Activated CD8-positive, alpha-beta memory T cell treated with anti-CD3 and anti-CD28 coated beads for 4 hours (primary cell): Measurements from ENCODE around the gene SLC20A1.
"Not testable (repeated sequence)": the region's sequence is repeated elsewhere in the genome, so short reads cannot be mapped to it uniquely, and the experiment has no call there.

Source experiments
- DNase-seq, 2 donors: peaks; one replicate each; pipeline ENCODE4 v3.0.0-alpha.2; 2020; ENCODE audit warnings: low read depth in 2 of 2

The SLC20A1 gene

DNA sequence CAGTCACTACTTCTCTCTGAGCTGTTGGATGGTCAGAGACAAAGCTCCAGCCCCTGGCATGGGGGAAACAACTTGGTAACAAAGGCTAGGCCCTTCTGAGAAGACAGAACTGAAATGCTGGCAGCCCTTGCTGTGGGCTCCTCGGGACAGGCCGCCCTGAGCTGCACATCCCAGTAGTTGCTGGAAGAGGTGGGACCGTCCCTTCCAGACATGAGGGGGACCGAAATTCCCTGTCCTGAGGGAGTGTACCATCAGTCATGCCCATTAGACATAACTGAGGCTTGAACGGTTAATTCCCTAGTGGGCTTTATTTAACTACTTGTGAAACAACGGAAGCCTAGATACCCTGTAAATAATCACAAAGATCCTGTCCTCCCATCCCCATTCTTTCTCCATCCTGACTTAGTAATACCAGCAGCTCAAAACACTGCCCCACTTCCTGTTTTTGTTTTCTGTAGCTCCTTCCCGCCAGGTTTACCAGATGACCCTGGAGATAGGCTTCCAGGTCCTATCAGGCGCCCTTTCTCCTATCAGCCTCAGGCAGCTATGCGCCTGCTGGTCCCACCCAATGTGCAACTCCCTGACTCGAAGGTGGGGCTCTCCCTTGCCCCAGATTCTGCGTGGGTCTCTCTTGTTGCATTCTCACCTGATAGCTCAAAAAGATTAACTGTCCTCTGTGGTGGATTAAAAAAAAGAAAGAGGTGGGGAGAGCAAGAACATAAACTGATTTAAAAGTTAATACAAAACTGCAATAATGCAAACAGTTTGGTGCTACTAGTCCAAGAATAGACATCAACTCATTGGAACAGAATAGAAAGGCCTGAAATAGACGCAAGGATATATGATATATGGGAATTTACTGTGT, 38.0 kb downstream of the SLC20A1 start:
- DNase-seq, result no peak

DNA sequence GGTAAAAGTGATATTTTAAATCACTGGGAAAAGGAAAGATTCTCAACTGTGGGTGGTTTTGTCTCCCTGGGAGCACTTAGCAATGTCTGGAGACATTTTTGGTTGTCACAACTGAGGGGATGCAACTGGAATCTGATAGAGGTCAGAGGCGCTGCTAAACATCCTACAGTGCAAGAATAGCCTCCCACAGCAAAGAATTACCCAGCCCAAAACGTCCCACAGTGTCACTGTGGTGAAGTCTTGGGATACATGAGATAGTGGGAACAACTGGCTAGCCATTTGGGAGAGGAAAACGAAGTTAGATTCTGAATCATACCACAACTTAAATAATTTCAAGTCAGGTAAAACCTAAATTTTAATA, 38.7 kb downstream of the SLC20A1 start:
- DNase-seq, result no peak

DNA sequence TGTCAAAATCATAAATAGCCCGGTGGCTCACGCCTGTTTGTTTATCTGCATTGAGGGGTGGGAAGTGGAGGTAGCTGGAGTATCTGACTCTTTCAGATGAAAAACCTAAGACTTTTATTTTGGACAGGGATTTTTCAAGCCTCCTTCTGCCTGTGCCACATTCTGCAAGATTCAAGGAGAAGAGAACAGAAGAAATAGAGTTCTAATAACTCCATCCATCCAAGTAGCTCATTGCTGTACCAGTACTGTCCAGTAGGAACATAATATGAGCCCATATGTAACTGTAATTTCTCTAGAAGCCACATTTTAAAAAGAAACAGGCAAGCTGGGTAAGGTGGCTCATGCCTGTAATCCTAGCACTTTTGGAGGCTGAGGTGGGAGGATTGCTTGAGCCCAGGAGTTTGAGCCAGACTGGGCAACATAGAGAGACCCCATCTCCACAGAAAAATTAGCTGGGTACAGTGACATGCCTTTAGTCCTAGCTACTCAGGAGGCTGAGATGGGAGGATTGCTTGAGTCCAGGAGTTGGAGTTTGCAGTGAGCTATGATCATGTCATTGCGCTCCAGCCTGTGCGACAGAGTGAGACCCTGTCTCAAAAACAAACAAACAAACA, 39.6 kb downstream of the SLC20A1 start:
- no peak for DNase-seq

DNA sequence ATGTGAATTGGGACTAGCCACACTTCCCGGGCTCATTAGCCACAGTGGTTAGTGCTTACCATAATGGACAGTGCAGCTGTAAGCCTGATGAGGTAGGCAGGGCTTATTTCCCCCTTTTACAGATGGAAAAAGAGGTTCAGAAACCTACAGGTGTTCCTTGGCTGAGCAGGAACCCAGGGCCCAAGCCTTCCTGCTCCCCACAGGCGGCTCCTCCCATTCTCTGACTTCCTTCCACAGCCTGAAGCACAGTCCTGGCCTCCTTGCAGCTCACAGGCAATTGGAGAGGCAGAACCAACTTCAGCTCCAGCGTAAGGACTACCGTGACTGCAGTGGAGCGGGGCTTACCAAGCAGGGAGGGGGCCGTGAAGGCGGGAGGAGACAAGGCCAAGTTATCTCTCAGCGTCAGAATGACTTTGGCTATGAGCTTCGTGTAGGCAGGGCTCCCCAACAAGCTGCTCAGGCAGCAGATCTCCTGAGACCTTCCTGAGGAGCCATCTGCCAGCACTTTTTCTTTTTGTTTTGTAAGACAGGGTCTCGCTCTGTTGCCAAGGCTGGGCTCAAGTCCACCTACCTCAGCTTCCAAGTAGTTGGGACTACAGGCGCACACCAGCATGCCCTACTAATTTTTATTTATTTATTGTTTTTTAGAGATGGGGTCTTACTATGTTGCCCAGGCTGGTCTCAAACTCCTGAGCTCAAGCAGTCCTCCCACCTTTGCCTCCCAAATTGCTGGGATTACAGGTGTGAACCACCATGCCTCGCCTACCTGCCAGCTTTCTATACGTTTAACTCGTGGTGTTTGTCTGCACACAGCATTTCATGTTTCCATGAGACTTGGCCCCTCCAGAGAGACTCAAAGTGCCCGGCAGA, 40.8 kb downstream of the SLC20A1 start:
- DNase-seq, result no peak

DNA sequence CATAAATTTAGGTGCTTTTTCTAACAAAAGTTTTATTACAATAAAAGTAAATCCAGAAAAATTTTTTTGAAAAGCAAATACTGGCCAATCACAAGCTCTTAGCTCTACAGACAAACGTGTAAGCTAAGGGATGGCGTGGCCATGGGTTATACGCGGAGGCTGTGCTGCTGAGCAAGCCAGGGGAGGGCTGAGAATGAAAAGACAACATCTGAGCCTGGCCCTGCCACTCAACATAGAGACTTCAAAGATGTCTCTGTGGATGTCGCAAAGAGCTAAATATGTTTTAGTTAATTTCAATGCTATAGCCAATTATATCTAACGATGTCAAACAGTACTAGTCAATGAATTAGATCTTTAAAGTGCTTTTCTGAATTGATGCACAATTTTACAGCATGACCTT, 41.8 kb downstream of the SLC20A1 start:
- DNase-seq, result no peak

DNA sequence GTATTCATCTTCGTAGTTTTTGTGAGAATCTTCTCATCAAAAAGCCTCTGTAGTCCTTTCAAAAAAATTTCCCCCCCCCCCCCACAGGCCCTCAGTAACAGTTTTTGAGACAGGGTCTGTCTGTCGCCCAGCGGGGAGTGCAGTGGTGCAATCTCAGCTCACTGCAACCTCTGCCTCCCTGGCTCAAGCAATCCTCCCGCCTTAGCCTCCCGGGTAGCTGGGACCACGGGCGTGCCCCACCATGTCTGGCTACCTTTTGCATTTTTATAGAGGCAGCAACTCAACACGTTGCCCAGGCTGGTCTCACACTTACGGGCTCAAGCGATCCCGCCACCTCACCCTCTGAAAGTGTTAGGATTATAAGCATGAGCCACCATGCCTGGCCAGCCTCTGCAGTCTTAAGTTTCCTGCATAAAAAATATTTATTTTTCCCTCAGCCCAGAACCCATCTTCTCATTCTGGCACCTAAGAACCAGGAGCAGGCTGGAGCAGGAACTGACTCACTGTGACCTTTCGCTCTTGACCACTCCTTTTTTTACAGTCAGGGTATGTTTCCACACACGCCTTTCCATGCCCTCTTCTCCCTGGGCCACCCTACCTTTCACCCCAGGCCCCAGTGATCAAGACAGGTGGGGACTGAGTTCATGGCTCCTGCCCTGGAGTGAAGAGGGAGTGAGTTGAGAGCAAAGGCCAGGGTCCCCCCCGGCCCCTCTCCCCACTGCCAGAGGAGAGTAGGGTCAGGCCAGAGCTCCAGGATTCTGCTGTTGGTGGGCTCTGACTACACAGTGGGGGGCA, 42.5 kb downstream of the SLC20A1 start:
- no peak for DNase-seq

DNA sequence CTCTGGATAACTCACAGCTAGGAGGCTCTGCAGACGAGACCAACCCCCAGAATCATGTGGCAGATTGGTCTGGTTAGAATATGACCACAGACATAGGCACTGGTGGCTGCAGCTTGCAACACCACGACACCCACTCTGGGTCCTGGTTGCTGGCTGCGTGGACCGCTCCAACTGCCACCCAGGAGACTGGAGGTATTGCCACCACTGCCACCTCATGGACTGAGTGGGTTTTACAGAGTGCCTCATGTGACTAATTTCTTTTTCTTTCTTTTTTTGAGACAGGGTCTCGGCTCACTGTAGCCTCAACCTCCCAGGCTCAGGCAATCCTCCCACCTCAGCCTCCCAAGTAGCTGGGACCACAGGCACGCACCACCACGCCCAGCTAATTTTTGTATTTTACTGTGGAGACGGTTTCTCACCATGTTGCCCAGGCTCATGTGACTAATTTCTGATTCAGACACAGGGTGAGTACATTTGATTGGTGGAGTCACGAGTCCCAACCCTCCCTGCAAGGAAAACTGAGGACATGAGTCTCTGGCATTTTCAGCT, 45.2 kb downstream of the SLC20A1 start:
- DNase-seq, result peak; percentile 30 to 49

DNA sequence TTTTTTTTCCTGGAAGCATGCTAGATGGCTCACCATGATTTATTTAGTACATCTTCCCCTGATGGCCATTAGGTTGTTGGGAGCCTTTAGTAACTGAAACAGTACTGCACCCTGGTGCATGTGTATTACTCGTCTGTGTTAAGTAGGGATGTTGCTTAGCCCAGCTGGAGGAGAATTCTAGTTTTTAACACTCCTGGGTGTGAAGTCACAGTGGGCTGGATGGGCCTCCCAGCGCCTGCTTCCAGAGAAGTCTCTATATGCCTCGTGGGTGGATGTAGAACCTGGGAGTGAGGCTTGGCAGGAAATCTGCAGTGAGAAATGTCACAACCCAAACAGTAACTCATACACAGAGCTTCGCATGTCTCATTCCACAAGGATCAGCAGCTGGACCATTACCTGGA, 46.1 kb downstream of the SLC20A1 start:
- no peak for DNase-seq

DNA sequence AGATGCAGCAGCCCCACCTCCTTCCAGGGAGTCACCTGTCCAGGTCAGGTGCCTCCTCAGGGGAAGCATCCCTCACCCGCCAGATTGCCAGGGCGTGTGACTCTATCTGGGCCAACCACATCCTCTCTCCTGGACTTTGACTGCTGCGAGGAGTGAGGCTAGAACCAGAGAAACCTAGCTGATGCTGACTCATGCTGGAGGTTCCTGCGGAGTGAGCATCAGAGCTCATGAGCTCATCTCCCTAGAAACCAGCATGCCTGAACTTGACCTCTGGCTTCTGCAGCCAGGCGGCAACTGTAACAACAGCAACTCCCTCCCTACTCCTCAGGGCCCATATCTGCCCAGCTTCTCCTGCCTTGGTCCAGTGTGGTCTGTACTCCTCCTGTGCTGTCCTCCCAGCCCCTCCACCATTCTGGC, 46.8 kb downstream of the SLC20A1 start:
- peak in 1 of 2 donors; percentile 25 for DNase-seq

DNA sequence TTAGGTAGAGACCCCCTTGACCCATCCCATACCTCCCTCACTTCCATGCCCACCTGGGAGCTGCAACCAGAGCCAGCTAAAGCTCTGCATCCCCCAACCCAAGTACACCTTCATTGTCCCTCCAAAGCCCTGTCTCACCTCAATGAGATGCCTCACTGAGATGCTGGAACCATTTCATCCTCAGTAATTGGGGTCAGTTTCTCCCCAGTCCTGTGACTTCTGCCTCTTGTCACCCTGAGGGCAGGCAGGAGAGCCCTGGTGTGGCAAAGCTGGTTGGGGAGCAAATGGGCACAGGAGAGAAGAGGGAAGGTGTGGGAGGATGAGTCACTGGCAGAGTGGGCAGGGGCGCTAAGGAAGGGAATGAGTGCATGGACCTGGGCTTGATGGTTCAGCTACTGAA, 47.2 kb downstream of the SLC20A1 start:
- DNase-seq, result no peak

DNA sequence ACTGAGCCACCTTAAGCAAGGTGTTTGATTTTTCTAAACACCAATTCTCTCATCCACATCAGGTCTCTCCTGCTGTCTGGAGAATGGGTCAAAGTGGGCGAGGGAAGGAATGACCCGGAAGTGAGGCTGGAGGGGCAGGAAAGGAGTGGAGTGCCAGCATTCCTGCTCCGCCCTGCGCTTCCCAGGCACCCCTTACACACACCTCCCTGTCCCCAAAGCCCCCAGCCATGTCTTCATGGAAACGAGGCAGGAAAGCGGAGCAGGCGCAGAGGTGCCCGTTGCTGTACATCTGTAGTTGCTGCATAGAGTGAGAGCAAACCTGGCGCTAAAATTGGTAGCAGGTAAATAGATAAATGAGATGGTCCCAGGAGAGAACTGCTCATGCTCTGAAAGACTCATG, 47.9 kb downstream of the SLC20A1 start:
- no peak for DNase-seq

DNA sequence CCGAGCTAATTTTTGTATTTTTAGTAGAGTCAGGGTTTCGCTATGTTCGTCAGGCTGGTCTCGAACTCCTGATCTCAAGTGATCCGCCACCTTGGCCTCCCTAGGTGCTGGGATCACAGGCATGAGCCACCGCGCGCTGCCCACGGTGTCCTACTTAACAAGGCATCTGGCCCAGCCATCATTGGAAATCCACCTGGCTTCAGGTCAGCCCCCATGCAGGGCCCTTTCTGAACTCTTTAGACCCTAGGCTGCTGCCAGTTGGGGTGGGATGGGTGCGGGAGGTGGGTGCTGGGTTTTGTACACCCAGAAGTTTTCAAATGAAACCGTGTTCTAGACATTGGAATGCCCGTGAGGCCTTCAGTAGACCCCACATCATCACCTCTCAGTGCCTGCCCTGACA, 48.4 kb downstream of the SLC20A1 start:
- DNase-seq, result no peak

DNA sequence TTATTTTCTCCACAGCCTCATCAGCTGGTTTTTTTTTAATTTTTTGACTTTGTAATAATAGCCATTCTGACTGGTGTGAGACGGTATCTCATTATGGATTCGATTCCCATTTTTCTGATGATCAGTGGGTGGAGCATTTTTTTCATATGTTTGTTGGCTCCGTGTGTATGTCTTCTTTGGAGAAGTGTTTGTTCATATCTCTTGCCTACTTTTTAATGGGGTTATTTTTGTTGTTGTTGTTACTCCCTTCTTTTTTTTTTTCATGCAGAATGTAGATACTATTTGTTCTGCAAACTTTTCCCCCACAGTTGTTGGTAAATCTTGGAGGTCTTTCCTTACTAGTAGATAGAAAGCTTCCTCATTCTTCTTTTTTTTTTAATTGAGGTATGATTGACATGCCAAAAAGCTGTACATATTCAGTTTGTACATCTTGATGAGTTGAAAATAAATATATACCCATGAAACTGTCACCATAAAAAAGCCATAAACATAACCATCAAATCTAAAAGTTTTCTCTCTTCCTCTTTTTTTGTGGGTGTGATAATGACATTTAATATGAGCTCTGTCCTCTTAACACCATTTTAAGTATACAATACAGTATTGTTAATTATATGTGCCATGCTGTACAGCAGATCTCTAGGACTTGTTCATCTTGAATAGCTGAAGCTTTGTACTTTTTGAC, 53.2 kb downstream of the SLC20A1 start:
- DNase-seq, result no peak

DNA sequence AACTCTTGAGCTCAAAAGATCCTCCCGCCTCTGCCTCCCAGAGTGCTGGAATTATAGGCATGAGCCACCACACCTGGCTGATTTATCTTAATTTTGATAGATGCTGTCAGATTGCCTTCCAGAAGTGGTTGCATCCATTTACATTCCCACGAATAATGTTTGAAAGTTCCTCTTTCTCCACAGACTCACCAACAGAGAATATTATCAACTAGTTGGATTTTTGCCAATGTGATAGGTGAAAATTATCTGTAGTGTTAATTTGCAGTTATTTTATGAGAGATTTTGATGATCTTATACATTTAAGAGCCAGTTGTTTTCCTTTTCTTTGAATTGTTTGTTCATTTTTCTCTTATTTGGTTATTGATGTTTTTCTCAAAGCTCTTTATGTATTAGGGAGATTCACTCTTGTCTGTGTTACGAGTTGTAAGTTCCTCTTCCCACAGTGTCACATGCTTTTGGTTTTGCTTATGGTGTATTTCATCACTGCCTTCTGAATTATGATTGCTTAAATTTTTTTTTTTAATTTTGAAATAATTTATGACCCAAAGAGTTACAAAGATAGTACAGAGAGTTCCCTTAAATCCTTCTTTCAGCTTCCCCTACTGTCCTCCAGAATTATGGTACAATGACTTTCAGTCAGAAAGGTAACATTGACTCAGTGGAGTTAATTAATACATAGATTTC, 54.4 kb downstream of the SLC20A1 start:
- no peak for DNase-seq

DNA sequence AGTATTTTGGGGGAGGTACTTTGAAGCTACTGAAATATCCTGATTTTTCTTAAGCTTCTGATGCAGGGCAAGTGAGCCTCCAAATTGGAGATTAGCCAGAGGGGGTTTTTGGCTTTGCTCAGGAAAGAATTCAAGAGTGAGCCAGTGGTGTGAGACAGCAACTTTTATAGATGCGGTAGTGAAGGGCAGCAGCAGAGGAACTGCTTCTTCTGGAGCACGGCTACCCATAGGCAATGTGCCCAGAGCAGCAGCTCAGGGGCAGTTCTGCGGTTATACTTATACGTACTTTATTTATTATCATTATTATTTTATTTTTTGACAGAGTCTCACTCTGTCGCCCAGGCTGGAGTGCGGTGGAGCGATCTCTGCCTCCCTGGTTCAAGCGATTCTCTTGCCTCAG, 55.3 kb downstream of the SLC20A1 start:
- DNase-seq, result no peak

DNA sequence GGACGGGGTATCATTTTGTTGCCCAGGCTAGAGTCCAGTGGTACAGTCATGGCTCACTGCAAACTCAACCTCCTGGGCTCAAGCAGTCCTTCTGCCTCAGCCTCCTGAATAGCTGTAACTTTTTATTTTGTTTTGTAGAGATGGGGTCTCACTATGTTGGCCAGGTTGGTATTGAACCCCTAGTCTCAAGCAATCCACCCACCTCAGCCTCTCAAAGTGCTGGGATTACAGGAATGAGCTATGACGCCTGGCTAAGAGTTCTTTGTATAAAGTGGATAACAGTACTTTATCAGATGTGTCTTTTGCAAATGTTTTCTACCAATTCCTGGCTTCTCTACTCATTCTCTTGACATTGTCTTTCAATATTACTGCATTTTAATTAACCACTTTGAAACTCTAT, 57.9 kb downstream of the SLC20A1 start:
- DNase-seq, result no peak

DNA sequence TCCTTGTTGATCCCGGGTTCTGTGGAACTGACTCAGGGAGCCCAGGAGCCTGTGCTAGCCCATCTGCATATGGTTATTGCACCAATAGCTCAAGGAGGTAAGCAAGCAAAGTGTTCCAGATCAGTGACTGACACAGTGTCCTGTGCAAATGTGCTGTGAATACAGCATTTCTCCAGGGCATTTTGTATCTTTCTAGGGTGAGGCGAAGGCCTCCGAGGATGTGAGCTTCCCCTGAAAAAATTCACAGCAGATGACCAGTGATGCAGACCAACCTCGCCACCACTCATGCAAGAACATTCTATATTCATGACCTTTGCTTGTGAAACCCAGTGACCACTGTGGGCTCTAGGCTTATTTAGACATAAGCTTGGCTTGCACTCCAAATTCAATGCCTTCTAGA, 59.8 kb downstream of the SLC20A1 start:
- no peak for DNase-seq

DNA sequence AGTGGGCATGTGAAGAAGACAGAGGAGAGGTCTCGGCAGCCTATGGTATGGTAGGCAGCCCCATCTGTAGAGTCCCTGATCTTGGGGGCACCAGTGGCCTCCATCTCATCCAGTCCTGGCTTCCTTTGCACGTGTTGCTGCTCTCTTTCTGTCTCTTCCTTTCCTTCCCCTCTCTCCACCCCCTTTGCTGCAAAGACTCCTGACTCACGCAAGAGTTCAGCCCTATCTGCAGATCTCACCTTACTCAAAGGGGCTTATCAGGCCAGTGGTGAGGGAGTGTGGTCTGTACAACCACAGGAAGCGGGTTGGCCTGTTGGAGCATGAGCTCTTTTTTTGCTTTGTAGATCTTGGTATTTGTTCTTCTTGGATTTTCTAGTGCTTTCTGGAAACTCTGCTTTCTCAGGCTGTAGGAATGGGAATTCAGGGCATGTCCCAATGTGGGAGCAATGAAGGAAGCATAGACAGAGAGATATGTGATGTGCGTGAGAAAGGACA, 60.5 kb downstream of the SLC20A1 start:
- DNase-seq, result peak in 1 of 2 donors; percentile 29

DNA sequence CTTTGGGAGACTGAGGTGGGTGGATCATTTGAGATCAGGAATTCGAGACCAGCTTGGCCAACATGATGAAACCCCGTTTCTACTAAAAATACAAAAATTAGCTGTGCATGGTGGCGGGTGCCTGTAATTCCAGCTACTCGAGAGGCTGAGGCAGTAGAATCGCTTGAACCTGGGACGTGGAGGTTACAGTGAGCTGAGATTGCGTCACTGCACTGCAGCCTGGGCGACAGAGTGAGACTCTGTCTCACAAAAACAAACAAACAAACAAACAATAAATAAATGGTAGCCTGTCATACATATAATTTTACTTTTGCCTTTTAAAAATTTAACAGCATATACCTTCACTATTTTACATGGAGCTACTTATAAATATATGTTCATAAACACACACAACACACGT, 61.2 kb downstream of the SLC20A1 start:
- not testable (repeated sequence) for DNase-seq

DNA sequence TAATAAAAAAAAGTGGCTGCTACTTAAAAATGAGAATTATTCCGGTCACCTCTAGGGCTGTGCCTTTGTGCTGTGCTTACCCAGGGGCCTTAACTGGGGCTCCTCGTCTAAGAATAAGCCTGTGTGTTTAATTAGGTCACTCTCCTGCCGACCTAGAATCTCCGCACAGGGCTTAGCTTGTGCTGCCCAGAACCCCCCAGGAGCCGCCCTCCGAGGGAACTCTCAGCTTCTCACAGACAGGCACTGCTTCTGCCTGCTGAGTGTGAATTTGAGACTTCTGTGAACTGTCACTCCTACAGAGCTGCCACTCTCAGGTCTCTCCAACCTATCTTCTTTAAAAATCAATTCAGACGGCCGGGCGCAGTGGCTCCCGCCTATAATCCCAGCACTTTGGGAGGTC, 63.2 kb downstream of the SLC20A1 start:
- DNase-seq, result no peak
